PC-9 (cell line): Measurements from ENCODE around the gene ZNF581.

ENCODE experiments used
- EZH2 ChIP-seq: fragments of 200-600 bp; sonication (generic); IDR thresholded peaks from 2 replicates; pipeline ENCODE4 v1.8.0; 2017; ENCODE audit warnings: antibody characterized with exemption, low read depth
- TF ChIP-seq, protein P1 (sequence below): fragments of 200-600 bp; sonication (generic); conservative IDR thresholded peaks from 2 replicates; pipeline ENCODE4 v1.6.1; 2017; ENCODE audit warnings: mixed run types, antibody characterized with exemption, mild to moderate bottlenecking, moderate library complexity

DNA sequence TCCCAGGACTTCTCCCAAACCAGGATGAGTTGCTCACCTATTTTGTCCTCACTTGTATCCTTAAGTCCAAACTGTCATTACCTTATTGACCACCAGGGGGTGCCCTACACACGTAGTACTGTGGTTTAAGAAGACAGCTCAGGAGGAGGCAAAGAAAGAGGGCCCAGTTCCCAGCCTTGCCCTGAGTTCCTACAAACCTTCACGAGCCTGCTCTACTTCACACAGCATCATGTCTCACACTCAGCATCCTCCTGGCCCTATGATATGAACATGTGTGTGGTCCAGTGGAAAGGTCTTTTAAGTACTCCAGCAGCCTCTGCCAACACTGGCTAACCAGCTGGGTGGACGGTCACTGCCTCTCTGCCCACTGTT, 11.0 kb upstream of the ZNF581 start:
- TF ChIP-seq, protein P1, sequence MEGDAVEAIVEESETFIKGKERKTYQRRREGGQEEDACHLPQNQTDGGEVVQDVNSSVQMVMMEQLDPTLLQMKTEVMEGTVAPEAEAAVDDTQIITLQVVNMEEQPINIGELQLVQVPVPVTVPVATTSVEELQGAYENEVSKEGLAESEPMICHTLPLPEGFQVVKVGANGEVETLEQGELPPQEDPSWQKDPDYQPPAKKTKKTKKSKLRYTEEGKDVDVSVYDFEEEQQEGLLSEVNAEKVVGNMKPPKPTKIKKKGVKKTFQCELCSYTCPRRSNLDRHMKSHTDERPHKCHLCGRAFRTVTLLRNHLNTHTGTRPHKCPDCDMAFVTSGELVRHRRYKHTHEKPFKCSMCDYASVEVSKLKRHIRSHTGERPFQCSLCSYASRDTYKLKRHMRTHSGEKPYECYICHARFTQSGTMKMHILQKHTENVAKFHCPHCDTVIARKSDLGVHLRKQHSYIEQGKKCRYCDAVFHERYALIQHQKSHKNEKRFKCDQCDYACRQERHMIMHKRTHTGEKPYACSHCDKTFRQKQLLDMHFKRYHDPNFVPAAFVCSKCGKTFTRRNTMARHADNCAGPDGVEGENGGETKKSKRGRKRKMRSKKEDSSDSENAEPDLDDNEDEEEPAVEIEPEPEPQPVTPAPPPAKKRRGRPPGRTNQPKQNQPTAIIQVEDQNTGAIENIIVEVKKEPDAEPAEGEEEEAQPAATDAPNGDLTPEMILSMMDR, result peak; percentile 96
- no peak for TF ChIP-seq EZH2
